Heart left ventricle (tissue), 16 donors: Measurements from ENCODE around the gene ITPKA. TPM values are rescaled to one million over a fixed set of nuclear protein-coding genes. Genes with fewer than 3 reads are reported as not detected.

Experiments used
- ATAC-seq, 4 donors: fragments of 200-7000 bp; cut with Tn5 transposase; one replicate each; pipeline ENCODE4 v1.9.1; 2020 to 2022; ENCODE audit warnings: moderate library complexity in 4 of 4, mild to moderate bottlenecking in 3 of 4, moderate number of reproducible peaks in 1 of 4
- DNase-seq, 5 donors: peaks; one replicate each; pipeline ENCODE4 v3.0.0-alpha.2; 2020
- H3K27ac ChIP-seq, 12 donors: fragments of 200-600 bp; sonication (generic) in 4 of 12; one replicate each; pipeline versions ENCODE4 v1.5.0 to v1.8.0; 2016 to 2022; ENCODE audit warnings: mild to moderate bottlenecking in 2 of 12
- H3K27me3 ChIP-seq, 9 donors: fragments of 200-600 bp; sonication (generic) in 2 of 9; one replicate each; pipeline versions ENCODE4 v1.5.1 to v1.8.0; 2016 to 2022; ENCODE audit warnings: mild to moderate bottlenecking in 3 of 9
- H3K36me3 ChIP-seq, 9 donors: fragments of 200-600 bp; sonication (generic) in 2 of 9; one replicate each; pipeline versions ENCODE4 v1.5.0 to v1.8.0; 2018 to 2022; ENCODE audit warnings: mild to moderate bottlenecking in 2 of 9
- H3K4me1 ChIP-seq, 12 donors: fragments of 200-600 bp; sonication (generic) in 4 of 12; one replicate each; pipeline versions ENCODE4 v1.5.0 to v1.8.0; 2016 to 2022; ENCODE audit warnings: mild to moderate bottlenecking in 3 of 12
- H3K4me3 ChIP-seq, 12 donors: fragments of 200-600 bp; sonication (generic) in 4 of 12; one replicate each; pipeline versions ENCODE4 v1.5.0 to v1.8.0; 2017 to 2022; ENCODE audit warnings: mild to moderate bottlenecking in 9 of 12, moderate library complexity in 4 of 12
- H3K9me3 ChIP-seq, 12 donors: fragments of 200-600 bp; sonication (generic) in 4 of 12; one replicate each; pipeline versions ENCODE4 v1.5.0 to v1.8.0; 2016 to 2022; ENCODE audit warnings: mild to moderate bottlenecking in 1 of 12
- CTCF ChIP-seq, 12 donors: fragments of 200-600 bp; sonication (generic) in 4 of 12; IDR thresholded peaks; one replicate each; pipeline versions ENCODE4 v1.5.0 to v1.8.0; 2018 to 2022; ENCODE audit warnings: antibody characterized with exemption in 12 of 12, mild to moderate bottlenecking in 5 of 12
- POLR2A ChIP-seq, 2 donors: fragments of 450-650 bp; IDR thresholded peaks; one replicate each; pipeline ENCODE4 v1.6.1; 2017; ENCODE audit warnings: antibody characterized with exemption in 2 of 2, mild to moderate bottlenecking in 2 of 2, moderate library complexity in 2 of 2
- WGBS, 4 donors: extraction: QIAGEN DNeasy Blood & Tissue Kit in 2 of 4; methylation state at CpG; one replicate each; pipeline versions ENCODE4 v1.1.5 to v1.1.7; 2013 to 2018; 5-methylcytosine and 5-hydroxymethylcytosine counted together
- intact Hi-C, 10 donors: fragments of 100-400 bp; cut with DNase I; formaldehyde crosslinking; loops; one replicate each; pipeline versions ENCODE4 v1.11.1 to v1.14.2; 2022
- polyA plus RNA-seq, 2 donors: library from polyadenylated mRNA; stranded (reverse); fragments of 200-250 nt; gene quantifications; one replicate each; pipeline ENCODE4 v1.2.3, GENCODE V29; 2013
- total RNA-seq, 9 donors: library from RNA; depleted of rRNA in 2 of 9; stranded (reverse); fragments of >200 nt in 2 of 9; fragmentation: NEBNext Ultra II Directional in 3 of 9; extraction: Animal tissue kit (Norgen Biotek cat#: 25700) in 3 of 9; gene quantifications; one replicate each; pipeline versions ENCODE4 v1.1.0 to v1.2.4, GENCODE V29; 2016 to 2023
- donor health status: ischemic (EF 13 %, LVEDD 7.1; RV severe dilation, severe dysfunction).
- donor health status: healthy with polysubstance abuse.
- donor health status: DM: no; HTN: yes; CAD: no.
- donor health status: DM: no; HTN: no; CAD: no.
- donor health status: ischemic (EF 25% LVEDD 6.9; RV normal size, moderate dysfunction).
- donor health status: ischemic (EF 25% LVEDD 5.7; RV mildly dilated, moderate dysfunction).
- donor health status: healthy.
- donor health status: DM: yes; HTN: yes; CAD: no.
- donor health status: ischemic (EF 35%, LVEDD 5.7; RV mildly dilated, moderate dysfunction).
- donor health status: nonischemic (EF 11% LVEDD 7.7; RV severe dilation, severe dysfunction).
- donor health status: DM: yes; HTN: yes; CAD: no.
- donor health status: PGD.
- donor health status: ischemic (EF 29% LVEDD 5.4; RV normal size, mild dysfunction).
- donor health status: nonischemic (EF 23%, LVEDD 6.1; RV moderate dilation, normal function).

Gene ITPKA
- total and polyA plus RNA-seq, 11 donors: 0.80 to 12.5 (median 4.9) TPM

GRCh38 chr15:41493902-41494189 is 172 bp downstream of the ITPKA start:
- no peak for DNase-seq
- TF ChIP-seq CTCF (IDR thresholded peaks at IDR 0.05): no peak
- no peak for TF ChIP-seq POLR2A (IDR thresholded peaks at IDR 0.05)
- Histone ChIP-seq H3K27ac (no peak overlapping the region), H3K9me3 (no peaks in the 10 kb centered on the region), H3K36me3 (no peaks in the 10 kb centered on the region), H3K4me1 (peaks cover 7 to 40% (median 30%) of the 10 kb centered on the region in 12 donors), H3K4me3 (peak overlapping the region; percentile 20 to 80 (median 64)), H3K27me3 (peaks cover 0 to 62% (median 16%) of the 10 kb centered on the region in 9 donors)
- WGBS, 4 donors: 0 to 1% (median 0%) methylated on average over 12 to 41 of the region's 41 CpGs
- ATAC-seq: no peak
- intact Hi-C loops: no loop called here

GRCh38 chr15:41494190-41494921 is 682 bp downstream of the ITPKA start:
- intact Hi-C loops: no loop called here
- Histone ChIP-seq H3K36me3 (no peaks in the 10 kb centered on the region), H3K4me3 (peak overlapping the region; percentile 20 to 80 (median 64)), H3K4me1 (peaks cover 7 to 40% (median 30%) of the 10 kb centered on the region in 12 donors), H3K27me3 (peaks cover 0 to 66% (median 21%) of the 10 kb centered on the region in 9 donors), H3K9me3 (no peaks in the 10 kb centered on the region), H3K27ac (no peak overlapping the region)
- 2 to 8% (median 3%) methylated on average over 35 to 77 of the region's 77 CpGs for WGBS, 4 donors
- no peak for TF ChIP-seq POLR2A (IDR thresholded peaks at IDR 0.05)
- TF ChIP-seq CTCF (IDR thresholded peaks at IDR 0.05): peak in 1 of 12 donors; percentile 3
- ATAC-seq: peak in 1 of 4 donors; percentile 5
- DNase-seq: peak in 1 of 5 donors; percentile 61

GRCh38 chr15:41494922-41495735 is 1.5 kb downstream of the ITPKA start:
- no peak for TF ChIP-seq POLR2A (IDR thresholded peaks at IDR 0.05)
- TF ChIP-seq CTCF (IDR thresholded peaks at IDR 0.05): no peak
- peak in 1 of 5 donors; percentile 66 for DNase-seq
- no peak overlapping the region for H3K27ac ChIP-seq
- ATAC-seq: no peak
- peaks cover 0 to 73% (median 29%) of the 10 kb centered on the region in 9 donors for H3K27me3 ChIP-seq
- peaks cover 7 to 40% (median 30%) of the 10 kb centered on the region in 12 donors for H3K4me1 ChIP-seq
- H3K4me3 ChIP-seq: peak overlapping the region in 11 of 12 donors; percentile 20 to 80 (median 65)
- no peaks in the 10 kb centered on the region for H3K36me3 ChIP-seq
- no peaks in the 10 kb centered on the region for H3K9me3 ChIP-seq
- WGBS, 4 donors: 9 to 14% (median 12%) methylated on average over 20 to 60 of the region's 60 CpGs
- intact Hi-C loops: no loop called here
